Measurements from ENCODE around the gene ACSL3.

- TF ChIP-seq EZH2 (IDR thresholded peaks at IDR 0.05; ENCODE audit: borderline replicate concordance, low read depth, low read length, severe bottlenecking) (no peak), JUN (IDR thresholded peaks at IDR 0.05; ENCODE audit: borderline replicate concordance, insufficient read depth, insufficient read length, low read depth) (no peak), POLR2A (IDR thresholded peaks at IDR 0.05; ENCODE audit: low read depth, low read length) (no peak), CTCF (IDR thresholded peaks at IDR 0.05; ENCODE audit: extremely low read depth in 1 of 2, insufficient read depth in 1 of 2, low read depth in 1 of 2, low read length in 2 of 2) (no peak), POLR2AphosphoS5 (IDR thresholded peaks at IDR 0.05; ENCODE audit: insufficient read depth, low read depth, low read length) (no peak), MAX (IDR thresholded peaks at IDR 0.05; ENCODE audit: insufficient read depth, insufficient read length) (no peak), FOS (IDR thresholded peaks at IDR 0.05; ENCODE audit: borderline replicate concordance, insufficient read depth, low read length) (no peak)
These were observed 108.7 kb downstream of the ACSL3 start for GRCh38 chr2:222969491-222969890.

All from endothelial cell of umbilical vein (primary cell).